Hepatocyte (in vitro differentiated cells): ENCODE results near the gene NAP1L3. TPM values are rescaled to one million over a fixed set of nuclear protein-coding genes. Genes with fewer than 3 reads are reported as not detected.
A peak's percentile ranks its signal among the peaks of the same experiment; 100 is the strongest.

Source experiments
- DNase-seq: peaks from one replicate; pipeline ENCODE4 v3.0.0-alpha.2; 2016; ENCODE audit warnings: low spot score
- H2AFZ ChIP-seq: fragments of 200-600 bp; sonication (generic); 2 replicates; pipeline ENCODE4 v1.6.0; 2016; ENCODE audit warnings: antibody characterized with exemption, mild to moderate bottlenecking
- H3K27ac ChIP-seq: fragments of 200-600 bp; sonication (generic); 2 replicates; pipeline ENCODE4 v1.5.1; 2016; ENCODE audit warnings: mild to moderate bottlenecking
- H3K27me3 ChIP-seq: fragments of 200-600 bp; sonication (generic); 2 replicates; pipeline ENCODE4 v1.6.1; 2016
- H3K36me3 ChIP-seq: fragments of 200-600 bp; sonication (generic); replicated peaks from 2 replicates; pipeline ENCODE4 v1.5.1; 2016; ENCODE audit warnings: low read depth; ENCODE audit not compliant: insufficient read depth
- H3K4me1 ChIP-seq: fragments of 200-600 bp; sonication (generic); 2 replicates; pipeline ENCODE4 v1.5.1; 2016; ENCODE audit warnings: mild to moderate bottlenecking, moderate library complexity; ENCODE audit not compliant: insufficient read depth
- H3K4me2 ChIP-seq: fragments of 200-600 bp; sonication (generic); 2 replicates; pipeline ENCODE4 v1.6.0; 2016
- H3K4me3 ChIP-seq: fragments of 200-600 bp; sonication (generic); 2 replicates; pipeline ENCODE4 v1.5.1; 2016; ENCODE audit warnings: mild to moderate bottlenecking
- H3K79me2 ChIP-seq: fragments of 200-600 bp; sonication (generic); 2 replicates; pipeline ENCODE4 v1.6.0; 2017; ENCODE audit warnings: mild to moderate bottlenecking
- H3K9me2 ChIP-seq: fragments of 200-600 bp; sonication (generic); replicated peaks from 2 replicates; pipeline ENCODE4 v1.6.0; 2017; ENCODE audit warnings: mild to moderate bottlenecking; ENCODE audit not compliant: insufficient read depth
- H3K9me3 ChIP-seq: fragments of 200-600 bp; sonication (generic); 2 replicates; pipeline ENCODE4 v1.5.1; 2016; ENCODE audit warnings: low read depth, mild to moderate bottlenecking
- H4K20me1 ChIP-seq: fragments of 200-600 bp; sonication (generic); 2 replicates; pipeline ENCODE4 v1.6.0; 2016; ENCODE audit warnings: mild to moderate bottlenecking; ENCODE audit not compliant: insufficient read depth, poor library complexity, severe bottlenecking
- CTCF ChIP-seq: fragments of 200-600 bp; sonication (generic); IDR thresholded peaks from 2 replicates; pipeline ENCODE4 v1.5.1; 2016; ENCODE audit warnings: antibody characterized with exemption, mild to moderate bottlenecking; ENCODE audit not compliant: poor library complexity
- EZH2 ChIP-seq: fragments of 200-600 bp; sonication (generic); IDR thresholded peaks from 2 replicates; pipeline ENCODE4 v1.6.1; 2016; ENCODE audit warnings: antibody characterized with exemption, mild to moderate bottlenecking, borderline replicate concordance
- EZH2phosphoT487 ChIP-seq: fragments of 200-600 bp; sonication (generic); IDR thresholded peaks from one replicate; pipeline ENCODE4 v1.6.1; 2018; ENCODE audit warnings: antibody characterized with exemption, mild to moderate bottlenecking, low read depth, moderate library complexity; ENCODE audit not compliant: unreplicated experiment, severe bottlenecking
- WGBS: methylation state at CpG from one replicate; pipeline ENCODE4 v1.1.6; 2016; ENCODE audit warnings: low lambda C conversion rate; ENCODE audit errors: missing lambda C conversion rate; 5-methylcytosine and 5-hydroxymethylcytosine counted together
- polyA plus RNA-seq: library from polyadenylated mRNA; unstranded; fragments of >200 nt; fragmentation: Nextera tagmentation; extraction: Ambion mirVana; gene quantifications from 2 replicates; pipeline ENCODE4 v1.2.1, GENCODE V29; 2016
- total RNA-seq: library from RNA; depleted of rRNA; stranded (reverse); fragments of >200 nt; gene quantifications from 2 replicates; pipeline ENCODE4 v1.2.3, GENCODE V29; 2014

Gene NAP1L3
- total RNA-seq (37.9 and 38.8 TPM in 2 replicates), polyA plus RNA-seq (26.7 and 32.3 TPM in 2 replicates)

- Histone ChIP-seq H2AFZ (peak within 1 kb of the TSS; percentile 97), H3K9me3 (no peaks in the 10 kb centered on the region), H3K4me1 (no peaks in the 10 kb centered on the region), H3K27me3 (peaks cover 14% of the 10 kb centered on the region), H3K27ac (peak within 1 kb of the TSS; percentile 87), H3K36me3 (no peaks in the 10 kb centered on the region), H4K20me1 (no peaks in the 10 kb centered on the region), H3K4me3 (peak within 1 kb of the TSS; percentile 69), H3K4me2 (peak within 1 kb of the TSS; percentile 91), H3K9me2 (no peaks in the 10 kb centered on the region), H3K79me2 (peaks cover 11% of the 10 kb centered on the region)
- TF ChIP-seq EZH2phosphoT487 (no peak), CTCF (no peak), EZH2 (no peak)
- DNase-seq, result peak; percentile 89
- under 1% methylated on average over 50 of the region's 51 CpGs for WGBS
Measured at GRCh38 chrX:93673056-93673868, at the start of gene NAP1L3. NAP1L3 (minus strand) TSS chrX:93673578; CDS start chrX:93673304, 274 bp downstream.

GRCh38 chrX:93711076-93711475 is 37.7 kb upstream of the NAP1L3 start:
- 96% methylated on average over 4 of the region's 4 CpGs for WGBS
- Histone ChIP-seq H3K4me1 (no peaks in the 10 kb centered on the region), H4K20me1 (no peaks in the 10 kb centered on the region), H3K79me2 (no peaks in the 10 kb centered on the region), H3K9me3 (no peaks in the 10 kb centered on the region), H2AFZ (no peak overlapping the region), H3K36me3 (no peaks in the 10 kb centered on the region), H3K27ac (no peak overlapping the region), H3K4me3 (no peak overlapping the region), H3K27me3 (no peaks in the 10 kb centered on the region), H3K4me2 (no peak overlapping the region), H3K9me2 (no peaks in the 10 kb centered on the region)
- TF ChIP-seq EZH2, result no peak
- DNase-seq, result no peak

- H3K79me2 ChIP-seq, result no peaks in the 10 kb centered on the region
- no peak for TF ChIP-seq EZH2
- TF ChIP-seq CTCF, result no peak
- no peak for TF ChIP-seq EZH2phosphoT487
- no peak overlapping the region for H3K27ac ChIP-seq
- H3K27me3 ChIP-seq, result no peaks in the 10 kb centered on the region
- no peaks in the 10 kb centered on the region for H4K20me1 ChIP-seq
- H3K4me3 ChIP-seq, result no peak overlapping the region
- no peaks in the 10 kb centered on the region for H3K36me3 ChIP-seq
- H2AFZ ChIP-seq, result no peak overlapping the region
- no peaks in the 10 kb centered on the region for H3K4me1 ChIP-seq
- 81% methylated on average over 2 of the region's 2 CpGs for WGBS
- no peak for DNase-seq
- no peaks in the 10 kb centered on the region for H3K9me3 ChIP-seq
- H3K4me2 ChIP-seq, result no peak overlapping the region
- H3K9me2 ChIP-seq, result no peaks in the 10 kb centered on the region
Measured at GRCh38 chrX:93703701-93704100, 30.3 kb upstream of the NAP1L3 start.

GRCh38 chrX:93695981-93696380 is 22.6 kb upstream of the NAP1L3 start:
- H3K27ac ChIP-seq, result no peak overlapping the region
- no peaks in the 10 kb centered on the region for H3K9me3 ChIP-seq
- no peaks in the 10 kb centered on the region for H4K20me1 ChIP-seq
- no peak overlapping the region for H3K4me3 ChIP-seq
- no peaks in the 10 kb centered on the region for H3K9me2 ChIP-seq
- no peak overlapping the region for H2AFZ ChIP-seq
- no peaks in the 10 kb centered on the region for H3K4me1 ChIP-seq
- no peaks in the 10 kb centered on the region for H3K27me3 ChIP-seq
- H3K4me2 ChIP-seq, result no peak overlapping the region
- no peaks in the 10 kb centered on the region for H3K36me3 ChIP-seq
- TF ChIP-seq EZH2phosphoT487, result no peak
- no peak for TF ChIP-seq EZH2
- TF ChIP-seq CTCF, result no peak
- no peak for DNase-seq
- 95% methylated on average over 6 of the region's 6 CpGs for WGBS
- no peaks in the 10 kb centered on the region for H3K79me2 ChIP-seq
